NOMO-1 (cell line): Measurements from ENCODE around the gene SLC38A3.

ENCODE experiments used
- DNase-seq, 2 experiments: peaks; one replicate each; lab custom pipeline; 2025; ENCODE audit not compliant: unreplicated experiment in 2 of 2; lab: John Stamatoyannopoulos, UW

Gene SLC38A3

GRCh38 chr3:50204804-50205412, at the start of gene SLC38A3:
Gene SLC38A3, plus strand, starts transcription at chr3:50205271. Its CDS starts 8,929 bp downstream, at chr3:50214200.
- DNase-seq = no peak

GRCh38 chr3:50155491-50155878, 49.6 kb upstream of the SLC38A3 start:
- no peak for DNase-seq

GRCh38 chr3:50155891-50156290, 49.2 kb upstream of the SLC38A3 start:
- DNase-seq = no peak

GRCh38 chr3:50156549-50157493, 48.2 kb upstream of the SLC38A3 start:
- DNase-seq = no peak

GRCh38 chr3:50157827-50158529, 47.1 kb upstream of the SLC38A3 start:
- no peak for DNase-seq

GRCh38 chr3:50158530-50159146, 46.4 kb upstream of the SLC38A3 start:
- DNase-seq = no peak

- no peak for DNase-seq
Observed at GRCh38 chr3:50160561-50160983, 44.5 kb upstream of the SLC38A3 start.

- DNase-seq = no peak
Observed at GRCh38 chr3:50161320-50161719, 43.8 kb upstream of the SLC38A3 start.

- no peak for DNase-seq
Observed at GRCh38 chr3:50162034-50162883, 42.8 kb upstream of the SLC38A3 start.

- DNase-seq = no peak
Observed at GRCh38 chr3:50163572-50164455, 41.3 kb upstream of the SLC38A3 start.

- no peak for DNase-seq
Observed at GRCh38 chr3:50164481-50164880, 40.6 kb upstream of the SLC38A3 start.

- no peak for DNase-seq
Observed at GRCh38 chr3:50164984-50165909, 39.8 kb upstream of the SLC38A3 start.

- no peak for DNase-seq
Observed at GRCh38 chr3:50165910-50166538, 39.0 kb upstream of the SLC38A3 start.

- no peak for DNase-seq
Observed at GRCh38 chr3:50166620-50167019, 38.5 kb upstream of the SLC38A3 start.

- DNase-seq = no peak
Observed at GRCh38 chr3:50167069-50167840, 37.8 kb upstream of the SLC38A3 start.

- no peak for DNase-seq
Observed at GRCh38 chr3:50167841-50168209, 37.2 kb upstream of the SLC38A3 start.

GRCh38 chr3:50168388-50168787, 36.7 kb upstream of the SLC38A3 start:
- DNase-seq = no peak
